A673 (cell line): ENCODE measurements around the gene SCPEP1.

ENCODE experiments used
- CTCF ChIP-seq: fragments of 300-800, 200-600 bp; sonication (generic); conservative IDR thresholded peaks from 2 replicates; pipeline ENCODE4 v1.5.1; 2017; ENCODE audit warnings: low read depth, mild to moderate bottlenecking, antibody characterized with exemption, low read length, moderate library complexity, mixed read lengths
- EZH2 ChIP-seq: fragments of 200-600 bp; sonication (generic); IDR thresholded peaks from 2 replicates; pipeline ENCODE4 v1.6.1; 2017; ENCODE audit warnings: borderline replicate concordance, low read depth, mild to moderate bottlenecking, mixed read lengths, antibody characterized with exemption, low read length; ENCODE audit not compliant: poor library complexity, severe bottlenecking

- no peak for TF ChIP-seq EZH2
- TF ChIP-seq CTCF: peak; percentile 41
Observed at GRCh38 chr17:57004944-57005579, 27.1 kb downstream of the SCPEP1 start.
